Mesenchymal stem cell (in vitro differentiated cells and primary cell): ENCODE data around the gene LPAR2.
"Not testable (repeated sequence)": the region's sequence is repeated elsewhere in the genome, so short reads cannot be mapped to it uniquely, and the experiment has no call there.

Experiments
- DNase-seq: peaks from one replicate; pipeline ENCODE4 v3.0.0-alpha.2; 2013
- H2AFZ ChIP-seq: one replicate; pipeline ENCODE4 v1.6.1; 2013; ENCODE audit warnings: low read depth, mild to moderate bottlenecking, control low read depth, inconsistent platforms, low read length, moderate library complexity
- H2AK5ac ChIP-seq: 2 replicates; pipeline ENCODE4 v1.6.1; 2013; ENCODE audit warnings: low read length, moderate library complexity, mild to moderate bottlenecking, inconsistent platforms; ENCODE audit not compliant: severe bottlenecking
- H2BK120ac ChIP-seq: one replicate; pipeline ENCODE4 v1.6.1; 2013; ENCODE audit warnings: low read depth, mild to moderate bottlenecking, inconsistent platforms, low read length, moderate library complexity
- H2BK12ac ChIP-seq, 2 experiments: one replicate each; pipeline ENCODE4 v1.6.1; 2013; ENCODE audit warnings: inconsistent platforms in 2 of 2, low read length in 2 of 2, mild to moderate bottlenecking in 2 of 2, moderate library complexity in 2 of 2, control low read depth in 1 of 2
- H2BK15ac ChIP-seq: one replicate; pipeline ENCODE4 v1.6.1; 2013; ENCODE audit warnings: mild to moderate bottlenecking, low read depth, inconsistent platforms; ENCODE audit not compliant: poor library complexity, severe bottlenecking
- H2BK5ac ChIP-seq: 2 replicates; pipeline ENCODE4 v1.6.1; 2013; ENCODE audit warnings: low read depth, mild to moderate bottlenecking, low read length, control low read depth, inconsistent platforms; ENCODE audit not compliant: poor library complexity, severe bottlenecking
- H3K14ac ChIP-seq, 2 experiments: one replicate each; pipeline ENCODE4 v1.6.1; 2013; ENCODE audit warnings: inconsistent platforms in 2 of 2, low read length in 2 of 2, control low read depth in 1 of 2, mild to moderate bottlenecking in 1 of 2, moderate library complexity in 1 of 2
- H3K18ac ChIP-seq, 2 experiments: one replicate each; pipeline ENCODE4 v1.6.1; 2013; ENCODE audit warnings: inconsistent platforms in 2 of 2, low read length in 2 of 2, control low read depth in 1 of 2, low read depth in 1 of 2, mild to moderate bottlenecking in 1 of 2
- H3K23ac ChIP-seq, 2 experiments: one replicate each; pipeline ENCODE4 v1.6.1; 2013; ENCODE audit warnings: inconsistent platforms in 2 of 2, low read length in 2 of 2, mild to moderate bottlenecking in 2 of 2, moderate library complexity in 2 of 2, control low read depth in 1 of 2
- H3K27ac ChIP-seq: 2 replicates; pipeline ENCODE4 v1.5.1; 2013; ENCODE audit warnings: mild to moderate bottlenecking, moderate library complexity, low read length, control low read depth, inconsistent platforms; ENCODE audit not compliant: poor library complexity, severe bottlenecking
- H3K27me3 ChIP-seq, 2 experiments: 2 replicates each; pipeline versions ENCODE4 v1.6.1 to v1.7.0; 2013; ENCODE audit warnings: low read length in 2 of 2, mild to moderate bottlenecking in 2 of 2, moderate library complexity in 2 of 2, control low read depth in 1 of 2, inconsistent platforms in 1 of 2; ENCODE audit not compliant: control insufficient read depth in 1 of 2, insufficient read depth in 1 of 2
- H3K36me3 ChIP-seq, 2 experiments: 2 replicates each; pipeline versions ENCODE4 v1.6.1 to v1.7.0; 2013; ENCODE audit warnings: low read length in 2 of 2, control low read depth in 1 of 2, inconsistent platforms in 1 of 2, low read depth in 1 of 2, mild to moderate bottlenecking in 1 of 2; ENCODE audit not compliant: insufficient read depth in 2 of 2, control insufficient read depth in 1 of 2
- H3K4ac ChIP-seq, 2 experiments: one replicate each; pipeline ENCODE4 v1.6.1; 2013; ENCODE audit warnings: inconsistent platforms in 2 of 2, low read length in 2 of 2, mild to moderate bottlenecking in 2 of 2, moderate library complexity in 2 of 2, control low read depth in 1 of 2, low read depth in 1 of 2
- H3K4me1 ChIP-seq: 2 replicates; pipeline ENCODE4 v1.6.1; 2013; ENCODE audit warnings: low read depth, low read length, control low read depth; ENCODE audit not compliant: control insufficient read depth, insufficient read depth
- H3K4me2 ChIP-seq: 2 replicates; pipeline ENCODE4 v1.6.1; 2013; ENCODE audit warnings: low read length, mild to moderate bottlenecking, inconsistent platforms; ENCODE audit not compliant: poor library complexity, severe bottlenecking
- H3K4me3 ChIP-seq, 2 experiments: 2 replicates each; pipeline versions ENCODE4 v1.5.1 to v1.7.0; 2013; ENCODE audit warnings: low read length in 2 of 2, mild to moderate bottlenecking in 2 of 2, control low read depth in 1 of 2, low read depth in 1 of 2; ENCODE audit not compliant: insufficient read depth in 1 of 2
- H3K79me1 ChIP-seq: replicated peaks from 2 replicates; pipeline ENCODE4 v1.6.1; 2013; ENCODE audit warnings: mild to moderate bottlenecking, control low read depth, low read length, inconsistent platforms; ENCODE audit not compliant: poor library complexity, severe bottlenecking
- H3K9ac ChIP-seq: 2 replicates; pipeline ENCODE4 v1.7.0; 2013; ENCODE audit warnings: mild to moderate bottlenecking, low read length, moderate library complexity
- H3K9me3 ChIP-seq: 2 replicates; pipeline ENCODE4 v1.7.0; 2013; ENCODE audit warnings: mild to moderate bottlenecking, low read length; ENCODE audit not compliant: control insufficient read depth
- H4K8ac ChIP-seq: one replicate; pipeline ENCODE4 v1.6.1; 2013; ENCODE audit warnings: inconsistent platforms, mild to moderate bottlenecking, low read length, moderate library complexity
- H4K91ac ChIP-seq: one replicate; pipeline ENCODE4 v1.6.1; 2013; ENCODE audit warnings: mild to moderate bottlenecking, low read length, inconsistent platforms
- WGBS: methylation state at CpG from one replicate; pipeline ENCODE4 v1.1.7; 2013; ENCODE audit warnings: mixed read lengths; 5-methylcytosine and 5-hydroxymethylcytosine counted together

The LPAR2 gene

GRCh38 chr19:19670070-19670551 lies 42.1 kb upstream of the LPAR2 start:
- Histone ChIP-seq H3K79me1 (peaks cover 19% of the 10 kb centered on the region), H3K27ac (no peak overlapping the region)

GRCh38 chr19:19668230-19669012 lies 40.4 kb upstream of the LPAR2 start, which contains the start of gene ZNF101:
Gene ZNF101, plus strand, starts transcription at chr19:19668839. Its CDS starts 125 bp downstream, at chr19:19668964.
- Histone ChIP-seq H3K79me1 (peaks cover 19% of the 10 kb centered on the region), H3K4me1 (peaks cover 12% of the 10 kb centered on the region), H2BK5ac (no peak within 1 kb of the TSS), H3K4me2 (peak within 1 kb of the TSS; percentile 80), H4K91ac (no peak within 1 kb of the TSS), H3K9ac (peak within 1 kb of the TSS; percentile 96), H3K27ac (peak within 1 kb of the TSS; percentile 38), H2BK120ac (no peak within 1 kb of the TSS), H3K27me3 (no peaks in the 10 kb centered on the region), H4K8ac (peak within 1 kb of the TSS; percentile 85), H3K9me3 (peaks cover 5% of the 10 kb centered on the region), H2BK15ac (peak within 1 kb of the TSS; percentile 36), H3K4ac (no peak within 1 kb of the TSS), H3K14ac (no peak within 1 kb of the TSS), H2BK12ac (no peak within 1 kb of the TSS), H2AFZ (peak within 1 kb of the TSS; percentile 62), H3K4me3 (peak within 1 kb of the TSS; percentile 86 to 92), H3K23ac (no peak within 1 kb of the TSS), H3K36me3 (peaks cover 5 to 13% of the 10 kb centered on the region in 2 experiments), H3K18ac (peak within 1 kb of the TSS in 1 of 2 experiments; percentile 38), H2AK5ac (no peak within 1 kb of the TSS)
- 14% methylated on average over 36 of the region's 36 CpGs for WGBS
- peak; percentile 90 for DNase-seq

More at GRCh38 chr19:19670070-19670551, 42.1 kb upstream of the LPAR2 start:
- Histone ChIP-seq H2BK5ac (no peak overlapping the region), H4K91ac (no peak overlapping the region), H2BK12ac (no peak overlapping the region), H3K9ac (peak overlapping the region; percentile 96), H3K4me1 (peaks cover 12% of the 10 kb centered on the region), H3K4me2 (peak overlapping the region; percentile 62), H2AK5ac (no peak overlapping the region), H3K4ac (no peak overlapping the region), H3K9me3 (peaks cover 16% of the 10 kb centered on the region), H3K18ac (no peak overlapping the region), H2BK120ac (no peak overlapping the region), H3K27me3 (no peaks in the 10 kb centered on the region), H3K23ac (no peak overlapping the region), H3K4me3 (peak overlapping the region; percentile 39 to 92), H3K14ac (no peak overlapping the region), H2AFZ (no peak overlapping the region), H4K8ac (peak overlapping the region; percentile 41), H3K36me3 (peaks cover 11 to 22% of the 10 kb centered on the region in 2 experiments), H2BK15ac (no peak overlapping the region)
- peak; percentile 11 for DNase-seq
- 72% methylated on average over 10 of the region's 10 CpGs for WGBS

GRCh38 chr19:19665420-19665948 lies 37.5 kb upstream of the LPAR2 start:
- DNase-seq, H4K91ac ChIP-seq, H2AFZ ChIP-seq, H4K8ac ChIP-seq, H3K4ac ChIP-seq, H2BK12ac ChIP-seq, H3K9ac ChIP-seq, H3K27ac ChIP-seq, H2AK5ac ChIP-seq, H2BK15ac ChIP-seq, H3K9me3 ChIP-seq, H3K27me3 ChIP-seq, H3K23ac ChIP-seq, H3K36me3 ChIP-seq, H3K4me3 ChIP-seq, H3K18ac ChIP-seq, H3K4me2 ChIP-seq, H2BK5ac ChIP-seq, H2BK120ac ChIP-seq, H3K14ac ChIP-seq: not testable (repeated sequence)
- peaks cover 29% of the 10 kb centered on the region for H3K4me1 ChIP-seq
- 95% methylated on average over 22 of the region's 22 CpGs for WGBS
- peaks cover 11% of the 10 kb centered on the region for H3K79me1 ChIP-seq
